ENCODE results near the gene BLOC1S6. TPM values are rescaled to one million over a fixed set of nuclear protein-coding genes. Genes with fewer than 3 reads are reported as not detected.

The BLOC1S6 gene
- total and polyA plus RNA-seq, 2 of the 8 experiments (the other 6 are each of a cell fraction or from before 2014, with no cell fraction given): 4.5 to 28.8 TPM

DNA sequence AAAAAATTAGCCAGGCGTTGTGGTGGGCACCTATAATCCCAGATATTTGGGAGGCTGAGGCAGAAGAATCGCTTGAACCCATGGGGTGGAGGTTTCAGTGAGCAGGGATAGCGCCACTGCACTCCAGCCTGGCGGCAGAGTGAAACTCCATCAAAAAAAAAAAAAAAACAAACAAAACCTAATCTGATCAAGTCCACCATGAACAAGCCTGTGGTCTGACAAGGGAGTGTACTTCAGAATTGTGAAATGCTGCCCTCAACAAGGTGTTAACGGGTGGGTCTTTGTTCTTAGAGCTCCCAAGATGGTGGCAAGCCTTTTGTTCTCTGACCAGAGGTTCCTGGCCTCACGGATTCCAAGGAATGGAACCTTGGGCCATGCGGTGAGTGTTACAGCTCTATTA lies 40.4 kb upstream of the BLOC1S6 start:
- Histone ChIP-seq H3K23ac (ENCODE audit: insufficient read length) (no peak overlapping the region), H3K27ac (ENCODE audit: low read depth, low read length) (no peak overlapping the region), H4K20me1 (replicated peaks in 1 of 2; ENCODE audit: control insufficient read depth in 1 of 2, insufficient read depth in 2 of 2, low read length in 2 of 2) (no peaks in the 10 kb centered on the region), H2BK120ac (replicated peaks; ENCODE audit: low read depth, low read length) (no peak overlapping the region), H3K79me1 (ENCODE audit: low read depth, low read length) (no peaks in the 10 kb centered on the region), H3K18ac (ENCODE audit: extremely low read depth, low read length) (no peak overlapping the region), H3K14ac (ENCODE audit: insufficient read length) (no peak overlapping the region), H3K4me2 (ENCODE audit: insufficient read depth in 1 of 2, low read depth in 2 of 2, low read length in 2 of 2) (no peak overlapping the region), H2BK12ac (ENCODE audit: low read depth, low read length) (no peak overlapping the region), H2AK5ac (ENCODE audit: low read depth, low read length) (no peak overlapping the region), H3K4me1 (replicated peaks in 1 of 4; ENCODE audit: control insufficient read depth in 3 of 4, insufficient read depth in 4 of 4, low read length in 3 of 4) (no peaks in the 10 kb centered on the region), H3K4ac (replicated peaks; ENCODE audit: insufficient read length, low read depth, low read length) (no peak overlapping the region), H3K9me3 (ENCODE audit: insufficient read depth in 2 of 2, low read depth in 1 of 2, low read length in 1 of 2) (no peaks in the 10 kb centered on the region), H3K27me3 (replicated peaks in 1 of 4; ENCODE audit: control insufficient read depth in 3 of 4, extremely low read depth in 1 of 4, insufficient read depth in 3 of 4, low read length in 3 of 4) (no peaks in the 10 kb centered on the region), H3K4me3 (ENCODE audit: extremely low read depth in 1 of 4, insufficient read depth in 2 of 4, low read depth in 3 of 4, low read length in 4 of 4) (no peak overlapping the region), H4K8ac (ENCODE audit: extremely low read depth, insufficient read depth, low read length) (no peak overlapping the region), H2BK15ac (ENCODE audit: low read length) (no peak overlapping the region), H3K79me2 (ENCODE audit: control insufficient read depth in 1 of 2, insufficient read depth in 2 of 2, low read length in 2 of 2) (no peaks in the 10 kb centered on the region), H4K5ac (ENCODE audit: insufficient read length, low read depth, low read length) (no peak overlapping the region), H2BK20ac (ENCODE audit: low read length) (no peak overlapping the region), H3K23me2 (ENCODE audit: low read depth, low read length) (no peaks in the 10 kb centered on the region), H2AFZ (ENCODE audit: low read length) (peak overlapping the region; percentile 70), H2BK5ac (ENCODE audit: low read depth, low read length) (no peak overlapping the region), H3K9ac (replicated peaks in 1 of 4; ENCODE audit: extremely low read depth in 1 of 4, low read depth in 3 of 4, low read length in 3 of 4) (no peak overlapping the region), H3K56ac (replicated peaks; ENCODE audit: insufficient read length, low read depth, low read length) (no peak overlapping the region), H3K36me3 (ENCODE audit: control insufficient read depth in 2 of 4, insufficient read depth in 4 of 4, low read length in 3 of 4) (no peaks in the 10 kb centered on the region), H4K91ac (replicated peaks; ENCODE audit: insufficient read length, low read length) (no peak overlapping the region)
- ChIA-PET CTCF (ENCODE audit: partially characterized antibody) (interaction anchor here (0.7 to 1.1 kb wide), 2 partner anchors 25 to 27 kb away, joined by 3 read pairs; no protein-coding TSS in a partner anchor), POLR2A (ENCODE audit: partially characterized antibody) (no interaction called here)
- no peak for DNase-seq (ENCODE audit: low read depth in 1 of 2, low spot score in 2 of 2)
- WGBS, 2 experiments (ENCODE audit: extremely low coverage in 1 of 2, insufficient coverage in 1 of 2, insufficient read length in 1 of 2, insufficient replicate concordance in 2 of 2, low coverage in 1 of 2, low lambda C conversion rate in 2 of 2, missing lambda C conversion rate in 1 of 2): 92% methylated on average over 7 of the region's 7 CpGs; no CpG with 5 or more reads in 1 of the 2 experiments
- no peak for FAIRE-seq
- TF ChIP-seq POLR2A (IDR thresholded peaks at IDR 0.05; ENCODE audit: control extremely low read depth in 1 of 2, low read depth in 2 of 2, low read length in 2 of 2): no peak
- TF ChIP-seq, protein P1, sequence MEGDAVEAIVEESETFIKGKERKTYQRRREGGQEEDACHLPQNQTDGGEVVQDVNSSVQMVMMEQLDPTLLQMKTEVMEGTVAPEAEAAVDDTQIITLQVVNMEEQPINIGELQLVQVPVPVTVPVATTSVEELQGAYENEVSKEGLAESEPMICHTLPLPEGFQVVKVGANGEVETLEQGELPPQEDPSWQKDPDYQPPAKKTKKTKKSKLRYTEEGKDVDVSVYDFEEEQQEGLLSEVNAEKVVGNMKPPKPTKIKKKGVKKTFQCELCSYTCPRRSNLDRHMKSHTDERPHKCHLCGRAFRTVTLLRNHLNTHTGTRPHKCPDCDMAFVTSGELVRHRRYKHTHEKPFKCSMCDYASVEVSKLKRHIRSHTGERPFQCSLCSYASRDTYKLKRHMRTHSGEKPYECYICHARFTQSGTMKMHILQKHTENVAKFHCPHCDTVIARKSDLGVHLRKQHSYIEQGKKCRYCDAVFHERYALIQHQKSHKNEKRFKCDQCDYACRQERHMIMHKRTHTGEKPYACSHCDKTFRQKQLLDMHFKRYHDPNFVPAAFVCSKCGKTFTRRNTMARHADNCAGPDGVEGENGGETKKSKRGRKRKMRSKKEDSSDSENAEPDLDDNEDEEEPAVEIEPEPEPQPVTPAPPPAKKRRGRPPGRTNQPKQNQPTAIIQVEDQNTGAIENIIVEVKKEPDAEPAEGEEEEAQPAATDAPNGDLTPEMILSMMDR (IDR thresholded peaks at IDR 0.05; ENCODE audit: control extremely low read depth in 1 of 3, insufficient read depth in 1 of 3, low read depth in 1 of 3, low read length in 3 of 3): no peak
- TF ChIP-seq KDM5A (IDR thresholded peaks at IDR 0.05; ENCODE audit: low read length): no peak
- no peak for TF ChIP-seq GTF2F1 (IDR thresholded peaks at IDR 0.05; ENCODE audit: borderline replicate concordance, low read depth, low read length)
- TF ChIP-seq, protein P2, sequence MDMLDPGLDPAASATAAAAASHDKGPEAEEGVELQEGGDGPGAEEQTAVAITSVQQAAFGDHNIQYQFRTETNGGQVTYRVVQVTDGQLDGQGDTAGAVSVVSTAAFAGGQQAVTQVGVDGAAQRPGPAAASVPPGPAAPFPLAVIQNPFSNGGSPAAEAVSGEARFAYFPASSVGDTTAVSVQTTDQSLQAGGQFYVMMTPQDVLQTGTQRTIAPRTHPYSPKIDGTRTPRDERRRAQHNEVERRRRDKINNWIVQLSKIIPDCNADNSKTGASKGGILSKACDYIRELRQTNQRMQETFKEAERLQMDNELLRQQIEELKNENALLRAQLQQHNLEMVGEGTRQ (IDR thresholded peaks at IDR 0.05; ENCODE audit: low read length): no peak
- no peak for TF ChIP-seq SUZ12 (IDR thresholded peaks at IDR 0.05; ENCODE audit: low read length)
- no peak for TF ChIP-seq CEBPB (IDR thresholded peaks at IDR 0.05; ENCODE audit: low read depth, low read length)
- no peak for TF ChIP-seq HDAC2 (IDR thresholded peaks at IDR 0.05; ENCODE audit: borderline replicate concordance in 1 of 2, low read depth in 2 of 2, low read length in 2 of 2)

All from H1 (cell line).